Stimulated activated naive B cell treated with anti-CD40 and anti-IgM and Interleukin-4, amounts not matched to agents 10 μg/mL and 1 μg/mL and 100 μg/mL, for 72 hours (primary cell): ENCODE data around the gene KMT2C.

Experiments
- ATAC-seq, 2 donors: fragments of 150-1000 bp; cut with Tn5 transposase; replicated peaks; 2 replicates each; pipeline ENCODE4 v1.10.0; 2021; ENCODE audit warnings: moderate library complexity in 1 of 2
- DNase-seq: peaks from one replicate; pipeline ENCODE4 v3.0.0; 2021
- H3K27ac Mint-ChIP-seq: one replicate; pipeline ENCODE4 v1.8.0; 2022; ENCODE audit warnings: mild to moderate bottlenecking, mixed read lengths
- H3K27me3 Mint-ChIP-seq, 2 donors: one replicate each; pipeline ENCODE4 v1.8.0; 2022; ENCODE audit warnings: mixed read lengths in 2 of 2
- H3K36me3 Mint-ChIP-seq, 2 donors: one replicate each; pipeline ENCODE4 v1.8.0; 2022; ENCODE audit warnings: mixed read lengths in 2 of 2, mild to moderate bottlenecking in 1 of 2
- H3K4me1 Mint-ChIP-seq, 2 donors: one replicate each; pipeline ENCODE4 v1.8.0; 2022; ENCODE audit warnings: mixed read lengths in 2 of 2, mild to moderate bottlenecking in 1 of 2
- H3K4me3 Mint-ChIP-seq, 2 donors: one replicate each; pipeline ENCODE4 v1.8.0; 2022; ENCODE audit warnings: mild to moderate bottlenecking in 2 of 2, mixed read lengths in 2 of 2, moderate library complexity in 1 of 2
- H3K9me3 Mint-ChIP-seq, 2 donors: one replicate each; pipeline ENCODE4 v1.8.0; 2022; ENCODE audit warnings: mixed read lengths in 2 of 2, mild to moderate bottlenecking in 1 of 2

KMT2C gene

GRCh38 chr7:152122540-152122939 lies 313.3 kb downstream of the KMT2C start:
- peaks cover 2 to 7% of the 10 kb centered on the region in 2 donors for H3K9me3 Mint-ChIP-seq
- H3K4me1 Mint-ChIP-seq, result peaks cover 0 to 3% of the 10 kb centered on the region in 2 donors
- H3K27ac Mint-ChIP-seq, result no peak overlapping the region
- peaks cover 66 to 83% of the 10 kb centered on the region in 2 donors for H3K36me3 Mint-ChIP-seq
- no peak for ATAC-seq
- no peak overlapping the region for H3K4me3 Mint-ChIP-seq
- no peaks in the 10 kb centered on the region for H3K27me3 Mint-ChIP-seq
- no peak for DNase-seq

GRCh38 chr7:152121432-152121831 lies 314.4 kb downstream of the KMT2C start:
- Mint-ChIP-seq H3K27me3 (no peaks in the 10 kb centered on the region), H3K36me3 (peaks cover 56 to 75% of the 10 kb centered on the region in 2 donors), H3K27ac (no peak overlapping the region), H3K4me1 (no peaks in the 10 kb centered on the region), H3K9me3 (peaks cover 0 to 7% of the 10 kb centered on the region in 2 donors), H3K4me3 (no peak overlapping the region)
- DNase-seq, result no peak
- ATAC-seq, result no peak

- no peak for DNase-seq
- no peak overlapping the region for H3K27ac Mint-ChIP-seq
- peaks cover 0 to 7% of the 10 kb centered on the region in 2 donors for H3K9me3 Mint-ChIP-seq
- no peak for ATAC-seq
- no peaks in the 10 kb centered on the region for H3K4me1 Mint-ChIP-seq
- H3K4me3 Mint-ChIP-seq, result no peak overlapping the region
- H3K27me3 Mint-ChIP-seq, result no peaks in the 10 kb centered on the region
- peaks cover 59 to 74% of the 10 kb centered on the region in 2 donors for H3K36me3 Mint-ChIP-seq
Measured at GRCh38 chr7:152120776-152121175, 315.0 kb downstream of the KMT2C start.

- H3K27ac Mint-ChIP-seq, result no peak overlapping the region
- H3K4me1 Mint-ChIP-seq, result no peaks in the 10 kb centered on the region
- H3K36me3 Mint-ChIP-seq, result peaks cover 57 to 68% of the 10 kb centered on the region in 2 donors
- no peak for ATAC-seq
- peaks cover 0 to 7% of the 10 kb centered on the region in 2 donors for H3K9me3 Mint-ChIP-seq
- no peaks in the 10 kb centered on the region for H3K27me3 Mint-ChIP-seq
- H3K4me3 Mint-ChIP-seq, result no peak overlapping the region
- no peak for DNase-seq
Measured at GRCh38 chr7:152120210-152120609, 315.6 kb downstream of the KMT2C start.

GRCh38 chr7:152117356-152117755 lies 318.4 kb downstream of the KMT2C start:
- Mint-ChIP-seq H3K4me1 (peaks cover 0 to 1% of the 10 kb centered on the region in 2 donors), H3K36me3 (peaks cover 42 to 59% of the 10 kb centered on the region in 2 donors), H3K27me3 (no peaks in the 10 kb centered on the region), H3K27ac (peak overlapping the region; percentile 47), H3K4me3 (no peak overlapping the region), H3K9me3 (peaks cover 0 to 1% of the 10 kb centered on the region in 2 donors)
- DNase-seq (no peak), ATAC-seq (no peak)

GRCh38 chr7:152115021-152115718 lies 320.6 kb downstream of the KMT2C start:
- Mint-ChIP-seq H3K4me1 (peaks cover 0 to 1% of the 10 kb centered on the region in 2 donors), H3K36me3 (peaks cover 31 to 57% of the 10 kb centered on the region in 2 donors), H3K4me3 (no peak overlapping the region)

GRCh38 chr7:152112829-152113228 lies 323.0 kb downstream of the KMT2C start:
- H3K36me3 Mint-ChIP-seq, result peaks cover 28 to 46% of the 10 kb centered on the region in 2 donors
- ATAC-seq (no peak), DNase-seq (no peak)
- peaks cover 0 to 1% of the 10 kb centered on the region in 2 donors for H3K4me1 Mint-ChIP-seq
- no peaks in the 10 kb centered on the region for H3K27me3 Mint-ChIP-seq
- H3K27ac Mint-ChIP-seq, result no peak overlapping the region
- H3K9me3 Mint-ChIP-seq, result peaks cover 0 to 1% of the 10 kb centered on the region in 2 donors
- no peak overlapping the region for H3K4me3 Mint-ChIP-seq

More at GRCh38 chr7:152115021-152115718, 320.6 kb downstream of the KMT2C start:
- ATAC-seq (no peak), DNase-seq (no peak)
- Mint-ChIP-seq H3K9me3 (peaks cover 0 to 1% of the 10 kb centered on the region in 2 donors), H3K27ac (no peak overlapping the region), H3K27me3 (no peaks in the 10 kb centered on the region)

GRCh38 chr7:152108359-152108758 lies 327.4 kb downstream of the KMT2C start:
- ATAC-seq, result no peak
- peaks cover 27 to 46% of the 10 kb centered on the region in 2 donors for H3K36me3 Mint-ChIP-seq
- no peaks in the 10 kb centered on the region for H3K9me3 Mint-ChIP-seq
- no peak overlapping the region for H3K27ac Mint-ChIP-seq
- no peak overlapping the region for H3K4me3 Mint-ChIP-seq
- no peak for DNase-seq
- H3K27me3 Mint-ChIP-seq, result no peaks in the 10 kb centered on the region
- H3K4me1 Mint-ChIP-seq, result no peaks in the 10 kb centered on the region

GRCh38 chr7:152107945-152108344 lies 327.9 kb downstream of the KMT2C start:
- Mint-ChIP-seq H3K4me1 (no peaks in the 10 kb centered on the region), H3K9me3 (no peaks in the 10 kb centered on the region), H3K27ac (no peak overlapping the region), H3K4me3 (no peak overlapping the region), H3K27me3 (no peaks in the 10 kb centered on the region), H3K36me3 (peaks cover 27 to 43% of the 10 kb centered on the region in 2 donors)
- DNase-seq (no peak), ATAC-seq (no peak)

GRCh38 chr7:152106990-152107389 lies 328.8 kb downstream of the KMT2C start:
- H3K4me1 Mint-ChIP-seq, result no peaks in the 10 kb centered on the region
- H3K27ac Mint-ChIP-seq, result no peak overlapping the region
- H3K36me3 Mint-ChIP-seq, result peaks cover 31 to 41% of the 10 kb centered on the region in 2 donors
- no peaks in the 10 kb centered on the region for H3K9me3 Mint-ChIP-seq
- DNase-seq (no peak), ATAC-seq (no peak)
- no peak overlapping the region for H3K4me3 Mint-ChIP-seq
- no peaks in the 10 kb centered on the region for H3K27me3 Mint-ChIP-seq

- ATAC-seq (no peak), DNase-seq (no peak)
- Mint-ChIP-seq H3K4me3 (no peak overlapping the region), H3K36me3 (peaks cover 29 to 38% of the 10 kb centered on the region in 2 donors), H3K27me3 (no peaks in the 10 kb centered on the region), H3K9me3 (no peaks in the 10 kb centered on the region), H3K27ac (no peak overlapping the region), H3K4me1 (no peaks in the 10 kb centered on the region)
Measured at GRCh38 chr7:152105205-152105604, 330.6 kb downstream of the KMT2C start.

- DNase-seq (no peak), ATAC-seq (no peak)
- H3K4me3 Mint-ChIP-seq, result no peak overlapping the region
- H3K27ac Mint-ChIP-seq, result no peak overlapping the region
- H3K4me1 Mint-ChIP-seq, result no peaks in the 10 kb centered on the region
- H3K27me3 Mint-ChIP-seq, result no peaks in the 10 kb centered on the region
- no peaks in the 10 kb centered on the region for H3K9me3 Mint-ChIP-seq
- peaks cover 28 to 33% of the 10 kb centered on the region in 2 donors for H3K36me3 Mint-ChIP-seq
Measured at GRCh38 chr7:152103691-152104090, 332.1 kb downstream of the KMT2C start.

- Mint-ChIP-seq H3K36me3 (peaks cover 27 to 33% of the 10 kb centered on the region in 2 donors), H3K27ac (no peak overlapping the region), H3K4me1 (no peaks in the 10 kb centered on the region), H3K4me3 (no peak overlapping the region), H3K27me3 (no peaks in the 10 kb centered on the region), H3K9me3 (no peaks in the 10 kb centered on the region)
- DNase-seq (no peak), ATAC-seq (no peak)
Measured at GRCh38 chr7:152103066-152103465, 332.7 kb downstream of the KMT2C start.

GRCh38 chr7:152097330-152097729 lies 338.5 kb downstream of the KMT2C start:
- ATAC-seq (no peak), DNase-seq (no peak)
- H3K36me3 Mint-ChIP-seq, result peaks cover 12 to 19% of the 10 kb centered on the region in 2 donors
- no peaks in the 10 kb centered on the region for H3K9me3 Mint-ChIP-seq
- no peak overlapping the region for H3K27ac Mint-ChIP-seq
- H3K4me3 Mint-ChIP-seq, result no peak overlapping the region
- H3K27me3 Mint-ChIP-seq, result no peaks in the 10 kb centered on the region
- H3K4me1 Mint-ChIP-seq, result no peaks in the 10 kb centered on the region

- H3K9me3 Mint-ChIP-seq, result peaks cover under 1% of the 10 kb centered on the region in 2 donors
- ATAC-seq (no peak), DNase-seq (no peak)
- no peak overlapping the region for H3K4me3 Mint-ChIP-seq
- H3K27me3 Mint-ChIP-seq, result no peaks in the 10 kb centered on the region
- H3K27ac Mint-ChIP-seq, result no peak overlapping the region
- peaks cover 0 to under 1% of the 10 kb centered on the region in 2 donors for H3K4me1 Mint-ChIP-seq
- H3K36me3 Mint-ChIP-seq, result peaks cover 10 to 16% of the 10 kb centered on the region in 2 donors
Measured at GRCh38 chr7:152095771-152096170, 340.0 kb downstream of the KMT2C start.
